HL-60 (cell line): Measurements from ENCODE around the gene STN1.

ENCODE experiments used
- DNase-seq, 2 experiments: peaks; one replicate each; pipeline ENCODE4 v3.0.0-alpha.2; 2010 to 2020; ENCODE audit warnings: low read depth in 1 of 2, low spot score in 1 of 2
- H3K27ac ChIP-seq: fragments of 250-450 bp; sonication (Bioruptor Pico); replicated peaks from 2 replicates; pipeline ENCODE4 v1.5.1; 2020; ENCODE audit warnings: mild to moderate bottlenecking, moderate library complexity
- H3K27me3 ChIP-seq: fragments of 250-450 bp; sonication (Bioruptor Pico); 2 replicates; pipeline ENCODE4 v1.5.1; 2021; ENCODE audit warnings: mild to moderate bottlenecking, moderate library complexity; ENCODE audit not compliant: insufficient read depth, poor library complexity, severe bottlenecking
- H3K4me3 ChIP-seq: replicated peaks from 2 replicates; pipeline ENCODE4 v1.5.1; 2011; ENCODE audit warnings: mild to moderate bottlenecking, control low read depth, low read length; ENCODE audit not compliant: insufficient read depth
- GABPA ChIP-seq: IDR thresholded peaks from 2 replicates; pipeline ENCODE4 v1.6.1; 2012; ENCODE audit warnings: low read depth
- POLR2AphosphoS5 ChIP-seq: IDR thresholded peaks from 2 replicates; pipeline ENCODE4 v1.6.1; 2012; ENCODE audit warnings: low read depth
- SPI1 ChIP-seq: IDR thresholded peaks from 2 replicates; pipeline ENCODE4 v1.6.1; 2012; ENCODE audit warnings: low read depth, mild to moderate bottlenecking, borderline replicate concordance
- TF ChIP-seq, protein P1 (sequence below): IDR thresholded peaks from 2 replicates; pipeline ENCODE4 v1.6.1; 2012; ENCODE audit warnings: low read depth; ENCODE audit not compliant: insufficient replicate concordance
- TF ChIP-seq, protein P2 (sequence below): IDR thresholded peaks from one replicate; pipeline ENCODE4 v1.5.1; 2011; ENCODE audit warnings: low read length, control low read depth, inconsistent platforms; ENCODE audit not compliant: insufficient read depth

Gene STN1

GRCh38 chr10:103942866-103943265 lies 24.9 kb upstream of the STN1 start:
- TF ChIP-seq GABPA, result no peak
- TF ChIP-seq, protein P1, sequence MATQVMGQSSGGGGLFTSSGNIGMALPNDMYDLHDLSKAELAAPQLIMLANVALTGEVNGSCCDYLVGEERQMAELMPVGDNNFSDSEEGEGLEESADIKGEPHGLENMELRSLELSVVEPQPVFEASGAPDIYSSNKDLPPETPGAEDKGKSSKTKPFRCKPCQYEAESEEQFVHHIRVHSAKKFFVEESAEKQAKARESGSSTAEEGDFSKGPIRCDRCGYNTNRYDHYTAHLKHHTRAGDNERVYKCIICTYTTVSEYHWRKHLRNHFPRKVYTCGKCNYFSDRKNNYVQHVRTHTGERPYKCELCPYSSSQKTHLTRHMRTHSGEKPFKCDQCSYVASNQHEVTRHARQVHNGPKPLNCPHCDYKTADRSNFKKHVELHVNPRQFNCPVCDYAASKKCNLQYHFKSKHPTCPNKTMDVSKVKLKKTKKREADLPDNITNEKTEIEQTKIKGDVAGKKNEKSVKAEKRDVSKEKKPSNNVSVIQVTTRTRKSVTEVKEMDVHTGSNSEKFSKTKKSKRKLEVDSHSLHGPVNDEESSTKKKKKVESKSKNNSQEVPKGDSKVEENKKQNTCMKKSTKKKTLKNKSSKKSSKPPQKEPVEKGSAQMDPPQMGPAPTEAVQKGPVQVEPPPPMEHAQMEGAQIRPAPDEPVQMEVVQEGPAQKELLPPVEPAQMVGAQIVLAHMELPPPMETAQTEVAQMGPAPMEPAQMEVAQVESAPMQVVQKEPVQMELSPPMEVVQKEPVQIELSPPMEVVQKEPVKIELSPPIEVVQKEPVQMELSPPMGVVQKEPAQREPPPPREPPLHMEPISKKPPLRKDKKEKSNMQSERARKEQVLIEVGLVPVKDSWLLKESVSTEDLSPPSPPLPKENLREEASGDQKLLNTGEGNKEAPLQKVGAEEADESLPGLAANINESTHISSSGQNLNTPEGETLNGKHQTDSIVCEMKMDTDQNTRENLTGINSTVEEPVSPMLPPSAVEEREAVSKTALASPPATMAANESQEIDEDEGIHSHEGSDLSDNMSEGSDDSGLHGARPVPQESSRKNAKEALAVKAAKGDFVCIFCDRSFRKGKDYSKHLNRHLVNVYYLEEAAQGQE, result no peak
- H3K4me3 ChIP-seq, result no peak overlapping the region
- no peak for DNase-seq
- no peak overlapping the region for H3K27ac ChIP-seq
- no peaks in the 10 kb centered on the region for H3K27me3 ChIP-seq

- Histone ChIP-seq H3K27ac (no peak overlapping the region), H3K4me3 (no peak overlapping the region), H3K27me3 (no peaks in the 10 kb centered on the region)
- TF ChIP-seq SPI1, result no peak
- no peak for TF ChIP-seq GABPA
- TF ChIP-seq, protein P1, result no peak
- no peak for TF ChIP-seq POLR2AphosphoS5
- TF ChIP-seq, protein P2, sequence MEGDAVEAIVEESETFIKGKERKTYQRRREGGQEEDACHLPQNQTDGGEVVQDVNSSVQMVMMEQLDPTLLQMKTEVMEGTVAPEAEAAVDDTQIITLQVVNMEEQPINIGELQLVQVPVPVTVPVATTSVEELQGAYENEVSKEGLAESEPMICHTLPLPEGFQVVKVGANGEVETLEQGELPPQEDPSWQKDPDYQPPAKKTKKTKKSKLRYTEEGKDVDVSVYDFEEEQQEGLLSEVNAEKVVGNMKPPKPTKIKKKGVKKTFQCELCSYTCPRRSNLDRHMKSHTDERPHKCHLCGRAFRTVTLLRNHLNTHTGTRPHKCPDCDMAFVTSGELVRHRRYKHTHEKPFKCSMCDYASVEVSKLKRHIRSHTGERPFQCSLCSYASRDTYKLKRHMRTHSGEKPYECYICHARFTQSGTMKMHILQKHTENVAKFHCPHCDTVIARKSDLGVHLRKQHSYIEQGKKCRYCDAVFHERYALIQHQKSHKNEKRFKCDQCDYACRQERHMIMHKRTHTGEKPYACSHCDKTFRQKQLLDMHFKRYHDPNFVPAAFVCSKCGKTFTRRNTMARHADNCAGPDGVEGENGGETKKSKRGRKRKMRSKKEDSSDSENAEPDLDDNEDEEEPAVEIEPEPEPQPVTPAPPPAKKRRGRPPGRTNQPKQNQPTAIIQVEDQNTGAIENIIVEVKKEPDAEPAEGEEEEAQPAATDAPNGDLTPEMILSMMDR, result no peak
- DNase-seq, result no peak
These were observed 23.8 kb upstream of the STN1 start for GRCh38 chr10:103941801-103942200.

DNA sequence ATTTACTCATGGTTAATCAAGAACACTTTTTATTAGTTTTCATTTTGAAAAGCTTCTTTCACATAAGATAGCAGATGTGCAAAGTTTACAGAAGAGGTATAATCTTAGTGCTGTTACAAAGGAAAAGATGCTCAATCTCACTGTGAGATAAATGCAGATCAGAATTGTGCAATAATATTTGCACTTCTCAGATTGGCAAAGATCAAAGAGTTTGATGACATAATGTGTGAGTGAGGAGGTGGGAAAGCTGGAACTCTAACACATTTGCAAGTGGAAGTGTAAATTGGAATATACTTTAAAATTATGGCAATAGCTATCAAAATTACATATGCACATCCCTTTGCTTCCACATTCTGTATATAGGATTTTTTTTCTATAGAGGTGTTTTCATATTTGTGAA lies 21.5 kb upstream of the STN1 start:
- Histone ChIP-seq H3K4me3 (no peak overlapping the region), H3K27ac (no peak overlapping the region), H3K27me3 (no peaks in the 10 kb centered on the region)
- TF ChIP-seq, protein P2, result no peak
- no peak for TF ChIP-seq POLR2AphosphoS5
- no peak for TF ChIP-seq GABPA
- TF ChIP-seq, protein P1, result no peak
- no peak for TF ChIP-seq SPI1
- no peak for DNase-seq

DNA sequence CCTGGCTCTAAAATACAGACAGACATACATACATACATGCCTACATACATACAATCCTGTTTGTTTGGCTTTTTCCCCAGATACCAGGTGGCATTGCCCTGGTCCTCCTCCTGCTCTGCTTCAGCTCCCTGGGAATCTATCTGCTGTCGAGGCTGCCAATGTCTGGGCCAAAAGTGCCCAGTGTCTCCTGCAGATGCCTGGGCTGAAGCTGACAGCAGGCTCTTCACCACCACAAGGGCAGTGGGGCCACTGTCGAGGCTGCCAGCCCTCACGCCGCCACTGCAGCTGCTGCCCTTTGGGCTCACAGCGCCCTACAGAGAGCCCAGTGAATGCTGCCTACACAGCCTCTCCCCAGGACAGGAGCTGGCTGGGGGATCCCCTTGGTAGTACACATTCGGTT lies 18.0 kb upstream of the STN1 start:
- no peak for DNase-seq
- TF ChIP-seq, protein P2, result no peak
- no peak for TF ChIP-seq GABPA
- TF ChIP-seq, protein P1, result no peak
- TF ChIP-seq POLR2AphosphoS5, result no peak
- TF ChIP-seq SPI1, result no peak
- Histone ChIP-seq H3K27ac (no peak overlapping the region), H3K27me3 (no peaks in the 10 kb centered on the region), H3K4me3 (no peak overlapping the region)
